HEK293 (cell line): ENCODE data around the gene IL9.

Experiments used
- CTCF ChIA-PET: fragments of 350-600 bp; formaldehyde crosslinking; extraction: SDS; loops from one replicate; lab custom pipeline; 2021; ENCODE audit warnings: antibody characterized with exemption; lab: Yijun Ruan, JAX
- POLR2A ChIA-PET: fragments of 300-600 bp; formaldehyde crosslinking; extraction: SDS; loops from one replicate; lab custom pipeline; 2020; ENCODE audit warnings: antibody characterized with exemption, inconsistent platforms; lab: Yijun Ruan, JAX
- H3K27ac ChIP-seq: fragments of 200-500 bp; sonication (Bioruptor generic); 2 replicates; pipeline ENCODE4 v1.5.1; 2014; ENCODE audit warnings: low read depth, low read length, control low read depth, inconsistent platforms; ENCODE audit errors: extremely low read depth
- H3K36me3 ChIP-seq, 2 experiments: fragments of 200-500 bp in 1 of 2; sonication (Bioruptor generic) in 1 of 2; 1 replicate in 1 of 2; 2 replicates in 1 of 2; pipeline ENCODE4 v1.5.1; 2014 to 2017; ENCODE audit warnings: inconsistent platforms in 2 of 2, low read length in 2 of 2; ENCODE audit not compliant: control insufficient read depth in 2 of 2, insufficient read depth in 1 of 2
- H3K4me1 ChIP-seq: fragments of 200-500 bp; sonication (Bioruptor generic); 2 replicates; pipeline ENCODE4 v1.5.1; 2014; ENCODE audit warnings: mild to moderate bottlenecking, low read length, inconsistent platforms; ENCODE audit not compliant: control insufficient read depth, insufficient read depth
- H3K4me3 ChIP-seq: 2 replicates; pipeline ENCODE4 v1.5.1; 2011; ENCODE audit warnings: low read depth, mild to moderate bottlenecking, control low read depth, low read length, moderate library complexity
- H3K9me3 ChIP-seq: fragments of 200-500 bp; sonication (Bioruptor generic); 2 replicates; pipeline ENCODE4 v1.5.1; 2014; ENCODE audit warnings: low read depth, low read length, inconsistent platforms; ENCODE audit not compliant: control insufficient read depth, insufficient read depth
- KLF7 ChIP-seq: fragments of 450-650 bp; formaldehyde crosslinking; IDR thresholded peaks from 2 replicates; pipeline ENCODE4 v1.5.1; 2016; ENCODE audit warnings: missing biosample characterization, missing genetic modification characterization, borderline replicate concordance
- PBX3 ChIP-seq: sonication (generic); formaldehyde crosslinking; IDR thresholded peaks from 2 replicates; pipeline ENCODE4 v1.8.1; 2022; ENCODE audit warnings: mild to moderate bottlenecking, moderate library complexity, missing genetic modification reagents
- REST ChIP-seq: fragments of 450-650 bp; formaldehyde crosslinking; IDR thresholded peaks from 2 replicates; pipeline ENCODE4 v1.5.1; 2016; ENCODE audit warnings: missing biosample characterization, missing genetic modification characterization
- SP3 ChIP-seq: fragments of 450-650 bp; formaldehyde crosslinking; IDR thresholded peaks from 2 replicates; pipeline ENCODE4 v1.5.1; 2016; ENCODE audit warnings: missing biosample characterization, missing genetic modification characterization
- ZBTB11 ChIP-seq: fragments of 450-650 bp; formaldehyde crosslinking; conservative IDR thresholded peaks from 2 replicates; pipeline ENCODE4 v1.5.1; 2016; ENCODE audit warnings: low read depth, missing biosample characterization, missing genetic modification characterization
- ZBTB44 ChIP-seq: fragments of 450-650 bp; IDR thresholded peaks from 2 replicates; pipeline ENCODE4 v1.5.1; 2018; ENCODE audit warnings: missing biosample characterization, mild to moderate bottlenecking, missing genetic modification characterization
- ZBTB49 ChIP-seq: fragments of 450-650 bp; formaldehyde crosslinking; IDR thresholded peaks from 2 replicates; pipeline ENCODE4 v1.5.1; 2016; ENCODE audit warnings: missing biosample characterization, missing genetic modification characterization, low read depth
- ZNF157 ChIP-seq: fragments of 450-650 bp; formaldehyde crosslinking; IDR thresholded peaks from 2 replicates; pipeline ENCODE4 v1.5.1; 2016; ENCODE audit warnings: missing biosample characterization, missing genetic modification characterization
- ZNF174 ChIP-seq: fragments of 450-650 bp; formaldehyde crosslinking; IDR thresholded peaks from 2 replicates; pipeline ENCODE4 v1.5.0; 2017; ENCODE audit warnings: missing biosample characterization, mild to moderate bottlenecking, missing genetic modification characterization
- ZNF211 ChIP-seq: fragments of 450-650 bp; formaldehyde crosslinking; IDR thresholded peaks from 2 replicates; pipeline ENCODE4 v1.5.1; 2016; ENCODE audit warnings: low read depth, missing biosample characterization, missing genetic modification characterization
- ZNF23 ChIP-seq: fragments of 450-650 bp; formaldehyde crosslinking; IDR thresholded peaks from 2 replicates; pipeline ENCODE4 v1.5.1; 2016; ENCODE audit warnings: missing biosample characterization, missing genetic modification characterization, borderline replicate concordance
- ZNF248 ChIP-seq: fragments of 450-650 bp; formaldehyde crosslinking; IDR thresholded peaks from 2 replicates; pipeline ENCODE4 v1.5.1; 2017; ENCODE audit warnings: missing biosample characterization, missing genetic modification characterization
- ZNF26 ChIP-seq: fragments of 450-650 bp; formaldehyde crosslinking; IDR thresholded peaks from 2 replicates; pipeline ENCODE4 v1.5.1; 2016; ENCODE audit warnings: missing biosample characterization, missing genetic modification characterization
- ZNF292 ChIP-seq: fragments of 450-650 bp; formaldehyde crosslinking; IDR thresholded peaks from 2 replicates; pipeline ENCODE4 v1.5.1; 2016; ENCODE audit warnings: low read depth, missing biosample characterization, missing genetic modification characterization, borderline replicate concordance
- ZNF311 ChIP-seq: fragments of 450-650 bp; formaldehyde crosslinking; IDR thresholded peaks from 2 replicates; pipeline ENCODE4 v1.5.1; 2017; ENCODE audit warnings: missing biosample characterization, missing genetic modification characterization, borderline replicate concordance
- ZNF426 ChIP-seq: fragments of 450-650 bp; formaldehyde crosslinking; IDR thresholded peaks from 2 replicates; pipeline ENCODE4 v1.5.1; 2017; ENCODE audit warnings: missing biosample characterization, missing genetic modification characterization, mild to moderate bottlenecking, inconsistent platforms, moderate library complexity
- ZNF514 ChIP-seq: fragments of 450-650 bp; formaldehyde crosslinking; IDR thresholded peaks from 2 replicates; pipeline ENCODE4 v1.5.1; 2016; ENCODE audit warnings: missing biosample characterization, missing genetic modification characterization
- ZNF558 ChIP-seq: fragments of 450-650 bp; formaldehyde crosslinking; IDR thresholded peaks from 2 replicates; pipeline ENCODE4 v1.5.1; 2016; ENCODE audit warnings: missing biosample characterization, missing genetic modification characterization
- ZNF585B ChIP-seq: fragments of 450-650 bp; formaldehyde crosslinking; IDR thresholded peaks from 2 replicates; pipeline ENCODE4 v1.5.1; 2016; ENCODE audit warnings: missing biosample characterization, missing genetic modification characterization
- ZNF701 ChIP-seq: fragments of 450-650 bp; formaldehyde crosslinking; IDR thresholded peaks from 2 replicates; pipeline ENCODE4 v1.5.1; 2016; ENCODE audit warnings: missing biosample characterization, missing genetic modification characterization
- ZNF837 ChIP-seq: fragments of 450-650 bp; formaldehyde crosslinking; IDR thresholded peaks from 2 replicates; pipeline ENCODE4 v1.5.1; 2016; ENCODE audit warnings: missing biosample characterization, missing genetic modification characterization

The IL9 gene

GRCh38 chr5:135942202-135942771, 46.6 kb upstream of the IL9 start:
- Histone ChIP-seq H3K36me3 (peaks cover 3 to 9% of the 10 kb centered on the region in 2 experiments; a peak in 2 of 3 replicates), H3K4me1 (no peaks in the 10 kb centered on the region), H3K4me3 (no peak overlapping the region), H3K9me3 (no peaks in the 10 kb centered on the region), H3K27ac (no peak overlapping the region)
- TF ChIP-seq ZBTB49 (tag by site-specific recombination) (no peak), SP3 (tag by site-specific recombination) (no peak), ZNF514 (tag by site-specific recombination) (no peak), ZBTB11 (tag by site-specific recombination) (no peak), ZNF585B (no peak), ZNF211 (tag by site-specific recombination) (no peak), ZNF26 (no peak), ZNF837 (no peak)
- ChIA-PET CTCF (interaction anchor here (0.8 to 3.3 kb wide), 12 partner anchors 8 to 271 kb away, joined by 3 to 20 read pairs (median 4); no protein-coding TSS in a partner anchor), POLR2A (no interaction called here)

- Histone ChIP-seq H3K4me1 (no peaks in the 10 kb centered on the region), H3K9me3 (no peaks in the 10 kb centered on the region), H3K36me3 (peaks cover 3 to 12% of the 10 kb centered on the region in 2 experiments; a peak in 2 of 3 replicates), H3K4me3 (no peak overlapping the region), H3K27ac (no peak overlapping the region)
- ChIA-PET CTCF (interaction anchor here (0.8 to 3.3 kb wide), 9 partner anchors 9 to 271 kb away, joined by 3 to 20 read pairs (median 3); no protein-coding TSS in a partner anchor), POLR2A (no interaction called here)
- TF ChIP-seq ZNF311 (tag by site-specific recombination) (no peak), PBX3 (CRISPR knock-in tag) (no peak), ZNF558 (tag by site-specific recombination) (no peak), ZNF248 (tag by site-specific recombination) (no peak), ZNF426 (tag by site-specific recombination) (no peak), ZNF157 (tag by site-specific recombination) (no peak), ZNF292 (no peak), ZBTB44 (no peak), ZNF701 (tag by site-specific recombination) (no peak), REST (tag by site-specific recombination) (no peak), KLF7 (tag by site-specific recombination) (no peak), ZNF174 (tag by site-specific recombination) (no peak), ZNF23 (no peak)
Measured at GRCh38 chr5:135941711-135942110, 46.1 kb upstream of the IL9 start.
